Measurements from ENCODE around the gene EPHA10. TPM values are rescaled to one million over a fixed set of nuclear protein-coding genes. Genes with fewer than 3 reads are reported as not detected.

The EPHA10 gene
- total RNA-seq, 1 donor from 2014 or later = not detected

- H3K36me3 ChIP-seq (ENCODE audit: insufficient read depth, low read length) = no peaks in the 10 kb centered on the region
- no peaks in the 10 kb centered on the region for H4K20me1 ChIP-seq (ENCODE audit: insufficient read depth, low read length)
- DNase-seq (ENCODE audit: low read depth) (no peak), FAIRE-seq (no peak)
- no peak overlapping the region for H3K4me2 ChIP-seq (ENCODE audit: low read length)
- Mint-ChIP-seq H3K27me3 (ENCODE audit: low read depth, unreplicated experiment) (peaks cover 45% of the 10 kb centered on the region), H3K36me3 (ENCODE audit: low read depth, unreplicated experiment) (no peaks in the 10 kb centered on the region), H3K27ac (ENCODE audit: unreplicated experiment) (no peak overlapping the region), H3K4me1 (ENCODE audit: low read depth, unreplicated experiment) (peaks cover 1% of the 10 kb centered on the region), H3K9me3 (ENCODE audit: unreplicated experiment) (no peaks in the 10 kb centered on the region), H3K4me3 (ENCODE audit: unreplicated experiment) (no peak overlapping the region)
- peaks cover 3% of the 10 kb centered on the region for H3K27me3 ChIP-seq (ENCODE audit: insufficient read depth, low read length)
- H3K79me2 ChIP-seq (ENCODE audit: insufficient read depth, low read length) = no peaks in the 10 kb centered on the region
- H3K27ac ChIP-seq (ENCODE audit: low read depth, low read length) = no peak overlapping the region
- H3K9ac ChIP-seq (ENCODE audit: low read length) = no peak overlapping the region
- H3K4me3 ChIP-seq (ENCODE audit: insufficient read depth, low read depth, low read length) = no peak overlapping the region
- H3K9me3 ChIP-seq (ENCODE audit: insufficient read depth, low read depth, low read length) = no peaks in the 10 kb centered on the region
- H2AFZ ChIP-seq (ENCODE audit: low read depth, low read length) = no peak overlapping the region
- H3K4me1 ChIP-seq (ENCODE audit: insufficient read depth, low read length) = no peaks in the 10 kb centered on the region
- TF ChIP-seq CTCF (IDR thresholded peaks at IDR 0.05; ENCODE audit: insufficient read depth, low read depth, low read length) = no peak
- TF ChIP-seq EZH2 (IDR thresholded peaks at IDR 0.05; ENCODE audit: insufficient read depth, low read length) = no peak
Observed at GRCh38 chr1:37716321-37716720, 48.6 kb downstream of the EPHA10 start.

- Histone ChIP-seq H3K36me3 (ENCODE audit: insufficient read depth, low read length) (no peaks in the 10 kb centered on the region), H3K27ac (ENCODE audit: low read depth, low read length) (no peak overlapping the region), H3K27me3 (ENCODE audit: insufficient read depth, low read length) (peaks cover 3% of the 10 kb centered on the region), H3K9me3 (ENCODE audit: insufficient read depth, low read depth, low read length) (no peaks in the 10 kb centered on the region), H3K4me1 (ENCODE audit: insufficient read depth, low read length) (no peaks in the 10 kb centered on the region), H3K9ac (ENCODE audit: low read length) (no peak overlapping the region), H4K20me1 (ENCODE audit: insufficient read depth, low read length) (no peaks in the 10 kb centered on the region), H2AFZ (ENCODE audit: low read depth, low read length) (no peak overlapping the region), H3K4me2 (ENCODE audit: low read length) (no peak overlapping the region), H3K4me3 (ENCODE audit: insufficient read depth, low read depth, low read length) (no peak overlapping the region), H3K79me2 (ENCODE audit: insufficient read depth, low read length) (no peaks in the 10 kb centered on the region)
- peaks cover 40% of the 10 kb centered on the region for H3K27me3 Mint-ChIP-seq (ENCODE audit: low read depth, unreplicated experiment)
- no peak overlapping the region for H3K4me3 Mint-ChIP-seq (ENCODE audit: unreplicated experiment)
- FAIRE-seq (no peak), DNase-seq (ENCODE audit: low read depth) (no peak)
- peaks cover 1% of the 10 kb centered on the region for H3K4me1 Mint-ChIP-seq (ENCODE audit: low read depth, unreplicated experiment)
- H3K9me3 Mint-ChIP-seq (ENCODE audit: unreplicated experiment) = no peaks in the 10 kb centered on the region
- H3K36me3 Mint-ChIP-seq (ENCODE audit: low read depth, unreplicated experiment) = no peaks in the 10 kb centered on the region
- no peak overlapping the region for H3K27ac Mint-ChIP-seq (ENCODE audit: unreplicated experiment)
- TF ChIP-seq CTCF (IDR thresholded peaks at IDR 0.05; ENCODE audit: insufficient read depth, low read depth, low read length) (no peak), EZH2 (IDR thresholded peaks at IDR 0.05; ENCODE audit: insufficient read depth, low read length) (no peak)
Observed at GRCh38 chr1:37714689-37715088, 50.2 kb downstream of the EPHA10 start.

- no peaks in the 10 kb centered on the region for H4K20me1 ChIP-seq (ENCODE audit: insufficient read depth, low read length)
- no peak for TF ChIP-seq CTCF (IDR thresholded peaks at IDR 0.05; ENCODE audit: insufficient read depth, low read depth, low read length)
- no peak for TF ChIP-seq EZH2 (IDR thresholded peaks at IDR 0.05; ENCODE audit: insufficient read depth, low read length)
- no peaks in the 10 kb centered on the region for H3K79me2 ChIP-seq (ENCODE audit: insufficient read depth, low read length)
- Mint-ChIP-seq H3K9me3 (ENCODE audit: unreplicated experiment) (no peaks in the 10 kb centered on the region), H3K27me3 (ENCODE audit: low read depth, unreplicated experiment) (peaks cover 35% of the 10 kb centered on the region), H3K4me3 (ENCODE audit: unreplicated experiment) (no peak overlapping the region), H3K36me3 (ENCODE audit: low read depth, unreplicated experiment) (no peaks in the 10 kb centered on the region), H3K4me1 (ENCODE audit: low read depth, unreplicated experiment) (no peaks in the 10 kb centered on the region), H3K27ac (ENCODE audit: unreplicated experiment) (no peak overlapping the region)
- no peak overlapping the region for H3K4me2 ChIP-seq (ENCODE audit: low read length)
- no peak for DNase-seq (ENCODE audit: low read depth)
- no peaks in the 10 kb centered on the region for H3K9me3 ChIP-seq (ENCODE audit: insufficient read depth, low read depth, low read length)
- H3K4me3 ChIP-seq (ENCODE audit: insufficient read depth, low read depth, low read length) = no peak overlapping the region
- H3K9ac ChIP-seq (ENCODE audit: low read length) = no peak overlapping the region
- no peak overlapping the region for H2AFZ ChIP-seq (ENCODE audit: low read depth, low read length)
- peaks cover under 1% of the 10 kb centered on the region for H3K36me3 ChIP-seq (ENCODE audit: insufficient read depth, low read length)
- peaks cover 3% of the 10 kb centered on the region for H3K27me3 ChIP-seq (ENCODE audit: insufficient read depth, low read length)
- no peak overlapping the region for H3K27ac ChIP-seq (ENCODE audit: low read depth, low read length)
- FAIRE-seq = no peak
- H3K4me1 ChIP-seq (ENCODE audit: insufficient read depth, low read length) = no peaks in the 10 kb centered on the region
Observed at GRCh38 chr1:37714226-37714625, 50.7 kb downstream of the EPHA10 start.
